HCT116 (cell line): Measurements from ENCODE around the gene SCCPDH. TPM values are rescaled to one million over a fixed set of nuclear protein-coding genes. Genes with fewer than 3 reads are reported as not detected.

Experiments
- ATAC-seq: fragments of 200-7000 bp; cut with Tn5 transposase; 2 replicates; pipeline ENCODE4 v1.9.1; 2020; ENCODE audit warnings: mild to moderate bottlenecking, moderate library complexity
- BruUV-seq: library from RNA; stranded (reverse); fragments of 400-500 nt; replicated peaks from 2 replicates; lab custom pipeline; 2021; lab: Mats Ljungman, UMichigan
- CTCF ChIA-PET: fragments of 300-600 bp; sonication (Branson Sonifier 250); formaldehyde crosslinking; loops from one replicate; lab custom pipeline; 2021; ENCODE audit warnings: antibody characterized with exemption; lab: Charles Lee
- POLR2A ChIA-PET: fragments of 300-600, 350-600 bp; sonication (Branson Sonifier 250); formaldehyde crosslinking; loops from one replicate; lab custom pipeline; 2021; ENCODE audit warnings: antibody characterized with exemption; lab: Charles Lee
- RAD21 ChIA-PET, 2 experiments: fragments of 300-600 bp; sonication (Branson Sonifier 250); formaldehyde crosslinking; loops; one replicate each; lab custom pipeline; 2023; ENCODE audit warnings: low total read pairs in 2 of 2; ENCODE audit not compliant: uncharacterized antibody in 2 of 2, unreplicated experiment in 2 of 2, low non-redundant PET in 1 of 2; lab: Charles Lee
- DNase-seq: peaks from one replicate; pipeline ENCODE4 v3.0.0-alpha.2; 2010; ENCODE audit warnings: low read depth, low spot score
- H2AFZ ChIP-seq: fragments of 200-600 bp; shearing (Covaris generic), sonication (generic); 2 replicates; pipeline ENCODE4 v1.6.1; 2017; ENCODE audit warnings: low read depth, mixed run types, mixed read lengths, antibody characterized with exemption, low read length; ENCODE audit not compliant: poor library complexity, severe bottlenecking
- H3K27ac ChIP-seq: 2 replicates; pipeline ENCODE4 v1.5.1; 2012; ENCODE audit warnings: low read depth, low read length
- H3K27me3 ChIP-seq: fragments of 200-600 bp; sonication (generic); 2 replicates; pipeline ENCODE4 v1.6.1; 2016; ENCODE audit warnings: mixed run types, low read length, mixed read lengths; ENCODE audit not compliant: insufficient read depth
- H3K36me3 ChIP-seq, 2 experiments: fragments of 200-500 bp in 1 of 2; fragments of 200-600 bp in 1 of 2; sonication (Bioruptor generic) in 1 of 2; sonication (generic) in 1 of 2; 2 replicates each; pipeline versions ENCODE4 v1.5.1 to v1.6.1; 2014 to 2016; ENCODE audit warnings: low read length in 2 of 2, inconsistent platforms in 1 of 2, mixed read lengths in 1 of 2, mixed run types in 1 of 2; ENCODE audit not compliant: insufficient read depth in 2 of 2, control insufficient read depth in 1 of 2
- H3K4me1 ChIP-seq, 2 experiments: fragments of 200-600 bp in 1 of 2; sonication (generic) in 1 of 2; 2 replicates each; pipeline versions ENCODE4 v1.5.1 to v1.6.1; 2012 to 2017; ENCODE audit warnings: low read length in 2 of 2, inconsistent platforms in 1 of 2, mild to moderate bottlenecking in 1 of 2, mixed read lengths in 1 of 2, mixed run types in 1 of 2, moderate library complexity in 1 of 2; ENCODE audit not compliant: insufficient read depth in 2 of 2, control insufficient read depth in 1 of 2
- H3K4me2 ChIP-seq: fragments of 200-600 bp; sonication (generic); 2 replicates; pipeline ENCODE4 v1.6.1; 2017; ENCODE audit warnings: mixed run types, low read length, mixed read lengths
- H3K4me3 ChIP-seq, 2 experiments: fragments of 200-600 bp in 1 of 2; sonication (generic) in 1 of 2; replicated peaks in 1 of 2; 2 replicates each; pipeline ENCODE4 v1.5.1; 2011 to 2016; ENCODE audit warnings: low read length in 2 of 2, control low read depth in 1 of 2, low read depth in 1 of 2, mild to moderate bottlenecking in 1 of 2, mixed read lengths in 1 of 2, mixed run types in 1 of 2
- H3K79me2 ChIP-seq: fragments of 200-600 bp; sonication (generic); 2 replicates; pipeline ENCODE4 v1.6.1; 2017; ENCODE audit warnings: mild to moderate bottlenecking, mixed run types, low read length, moderate library complexity, mixed read lengths; ENCODE audit not compliant: insufficient read depth
- H3K9ac ChIP-seq: fragments of 200-600 bp; sonication (generic); 2 replicates; pipeline ENCODE4 v1.6.1; 2016; ENCODE audit warnings: low read length, mixed read lengths
- H3K9me2 ChIP-seq: fragments of 200-600 bp; sonication (generic), shearing (Covaris generic); 2 replicates; pipeline ENCODE4 v1.6.1; 2017; ENCODE audit warnings: mixed run types, mild to moderate bottlenecking, moderate library complexity; ENCODE audit not compliant: insufficient read depth
- H3K9me3 ChIP-seq, 2 experiments: fragments of 200-500 bp in 1 of 2; fragments of 200-600 bp in 1 of 2; sonication (Bioruptor generic) in 1 of 2; sonication (generic) in 1 of 2; 2 replicates each; pipeline ENCODE4 v1.6.1; 2014 to 2017; ENCODE audit warnings: low read length in 2 of 2, mixed read lengths in 2 of 2, inconsistent platforms in 1 of 2, low read depth in 1 of 2, mild to moderate bottlenecking in 1 of 2, mixed run types in 1 of 2, moderate library complexity in 1 of 2; ENCODE audit not compliant: control insufficient read depth in 1 of 2, insufficient read depth in 1 of 2
- H4K20me1 ChIP-seq: fragments of 200-600 bp; sonication (generic), shearing (Covaris generic); 2 replicates; pipeline ENCODE4 v1.6.1; 2017; ENCODE audit warnings: mixed run types, mild to moderate bottlenecking, moderate library complexity; ENCODE audit not compliant: insufficient read depth
- ATF3 ChIP-seq: IDR thresholded peaks from 2 replicates; pipeline ENCODE4 v1.6.1; 2012
- CBX3 ChIP-seq: IDR thresholded peaks from 2 replicates; pipeline ENCODE4 v1.6.1; 2012; ENCODE audit warnings: low read depth
- CEBPB ChIP-seq: IDR thresholded peaks from 2 replicates; pipeline ENCODE4 v1.6.1; 2012; ENCODE audit warnings: low read depth
- EGR1 ChIP-seq: IDR thresholded peaks from 2 replicates; pipeline ENCODE4 v1.6.1; 2012; ENCODE audit warnings: low read depth
- ELF1 ChIP-seq: IDR thresholded peaks from 2 replicates; pipeline ENCODE4 v1.6.1; 2012; ENCODE audit warnings: low read depth, borderline replicate concordance
- RAD21 ChIP-seq: IDR thresholded peaks from 2 replicates; pipeline ENCODE4 v1.6.1; 2012; ENCODE audit warnings: low read depth, mild to moderate bottlenecking
- REST ChIP-seq: IDR thresholded peaks from 2 replicates; pipeline ENCODE4 v1.6.1; 2012; ENCODE audit warnings: low read depth
- SRF ChIP-seq: IDR thresholded peaks from 2 replicates; pipeline ENCODE4 v1.6.1; 2012; ENCODE audit warnings: low read depth
- ZBTB33 ChIP-seq: IDR thresholded peaks from 2 replicates; pipeline ENCODE4 v1.6.1; 2011; ENCODE audit warnings: mild to moderate bottlenecking, low read length, moderate library complexity; ENCODE audit not compliant: insufficient replicate concordance; ENCODE audit errors: extremely low read depth
- ZFX ChIP-seq: fragments of 450-650 bp; IDR thresholded peaks from 2 replicates; pipeline ENCODE4 v1.6.1; 2017
- intact Hi-C: fragments of 100-400 bp; cut with micrococcal nuclease; formaldehyde crosslinking; loops from 2 replicates; pipeline ENCODE4 v1.10.0; 2022
- total RNA-seq: library from RNA; stranded (reverse); gene quantifications from one replicate; pipeline ENCODE4 v1.2.1, GENCODE V29; 2021; ENCODE audit not compliant: unreplicated experiment

The SCCPDH gene
- total RNA-seq, 1 experiment from 2014 or later = 0.30 TPM

- TF ChIP-seq ATF3 (no peak), ZFX (no peak), CEBPB (no peak), CBX3 (no peak), ELF1 (no peak), SRF (no peak), EGR1 (no peak), ZBTB33 (no peak), REST (no peak), RAD21 (no peak)
- ChIA-PET CTCF (no interaction called here), RAD21 (no interaction called here), POLR2A (no interaction called here)
- Histone ChIP-seq H3K9ac (no peak overlapping the region), H3K4me2 (no peak overlapping the region), H3K4me3 (no peak overlapping the region), H3K27ac (no peak overlapping the region), H3K4me1 (no peaks in the 10 kb centered on the region), H2AFZ (no peak overlapping the region), H3K79me2 (no peaks in the 10 kb centered on the region), H3K9me3 (no peaks in the 10 kb centered on the region), H3K9me2 (no peaks in the 10 kb centered on the region), H3K36me3 (no peaks in the 10 kb centered on the region), H4K20me1 (no peaks in the 10 kb centered on the region), H3K27me3 (no peaks in the 10 kb centered on the region)
- DNase-seq (no peak), ATAC-seq (no peak)
- BruUV-seq = no TSS peak
- intact Hi-C loops = no loop called here
Observed at GRCh38 chr1:246793356-246793896, 69.2 kb downstream of the SCCPDH start.
